Left renal pelvis (tissue), 4 donors: ENCODE results near the gene AMBRA1. TPM values are rescaled to one million over a fixed set of nuclear protein-coding genes. Genes with fewer than 3 reads are reported as not detected.

Experiments used
- DNase-seq, 4 donors: peaks; one replicate each; pipeline ENCODE4 v3.0.0-alpha.2; 2013; ENCODE audit warnings: low read depth in 4 of 4, low spot score in 3 of 4
- polyA plus RNA-seq, 4 donors: library from polyadenylated mRNA; unstranded; fragments of 120-200 nt; gene quantifications; one replicate each; pipeline ENCODE4 v1.2.1, GENCODE V29; 2013; ENCODE audit not compliant: insufficient read length in 4 of 4

AMBRA1 gene
- polyA plus RNA-seq, 4 donors: 18.8 to 25.8 (median 24.7) TPM

- no peak for DNase-seq
Measured at GRCh38 chr11:46511342-46511741, 82.5 kb downstream of the AMBRA1 start.

DNA sequence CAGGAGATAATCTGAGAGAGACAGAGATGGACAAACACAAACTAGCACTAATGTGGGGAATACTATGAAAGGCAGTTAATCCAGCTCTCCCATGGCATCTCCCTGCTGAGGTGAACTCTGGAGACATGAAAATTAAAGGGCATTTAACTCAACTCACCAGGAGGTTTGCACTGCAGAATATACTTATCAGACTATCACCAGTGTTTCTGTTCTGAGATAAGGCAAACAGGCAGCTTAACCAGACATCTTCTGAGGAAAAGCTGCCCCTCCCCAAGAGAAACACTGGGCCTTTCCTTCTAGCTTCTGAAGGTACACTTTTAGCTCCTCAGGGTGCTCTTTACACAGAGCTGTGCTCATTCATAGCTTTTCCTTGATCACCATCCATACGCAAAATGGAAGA lies 85.5 kb downstream of the AMBRA1 start:
- DNase-seq: no peak

DNA sequence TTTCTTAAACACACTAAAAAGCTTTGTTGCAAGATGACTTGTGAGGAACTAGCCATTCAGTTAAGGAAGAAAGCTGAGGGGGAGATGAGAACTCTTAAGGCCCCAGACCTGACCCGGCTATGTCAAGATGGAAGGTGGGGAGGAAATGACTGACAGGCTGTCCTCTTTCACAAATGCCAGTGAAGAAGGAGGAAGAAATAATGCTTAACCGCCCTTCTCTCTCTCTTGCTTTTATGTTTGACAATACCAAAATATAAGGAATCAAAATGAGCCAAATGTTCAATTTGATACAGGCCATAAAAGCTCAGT lies 87.4 kb downstream of the AMBRA1 start:
- no peak for DNase-seq

GRCh38 chr11:46505741-46506482 lies 87.9 kb downstream of the AMBRA1 start:
- no peak for DNase-seq

DNA sequence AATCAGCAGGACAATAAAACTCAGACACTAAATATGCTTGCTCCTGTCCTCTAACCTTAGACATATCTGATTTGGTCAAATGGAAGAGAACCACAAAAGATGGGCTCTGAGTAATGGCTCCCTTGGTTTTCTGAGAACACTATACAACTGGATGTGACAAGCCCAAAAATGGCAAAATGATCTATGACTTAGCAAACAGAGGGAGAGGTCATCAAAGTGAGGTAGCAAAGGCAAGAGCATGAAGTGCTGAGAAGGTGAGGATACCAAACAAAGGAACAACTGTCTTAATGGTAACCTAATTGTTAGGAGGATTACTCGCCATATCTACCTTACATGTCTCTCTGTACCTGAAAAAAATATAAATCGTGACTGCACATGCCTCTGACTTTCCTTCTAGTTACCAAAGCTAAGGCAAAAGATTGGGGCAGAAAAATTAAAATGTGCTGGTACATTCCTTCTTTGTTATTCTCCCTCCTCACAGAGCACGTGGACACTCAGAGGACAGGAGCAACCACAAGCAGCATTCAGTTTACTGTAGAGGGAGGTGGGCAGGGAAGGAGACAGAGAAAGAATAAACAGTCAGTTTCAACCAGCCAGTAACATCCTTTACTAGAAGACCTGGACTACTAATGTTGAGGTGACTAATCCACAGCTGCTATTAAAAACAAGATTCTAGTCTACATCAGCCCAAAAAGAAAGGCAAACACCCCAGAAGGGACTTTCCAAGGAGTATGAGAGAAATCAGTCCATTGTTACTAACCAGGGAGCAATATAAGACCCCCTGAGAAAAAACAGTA lies 88.8 kb downstream of the AMBRA1 start:
- no peak for DNase-seq

DNA sequence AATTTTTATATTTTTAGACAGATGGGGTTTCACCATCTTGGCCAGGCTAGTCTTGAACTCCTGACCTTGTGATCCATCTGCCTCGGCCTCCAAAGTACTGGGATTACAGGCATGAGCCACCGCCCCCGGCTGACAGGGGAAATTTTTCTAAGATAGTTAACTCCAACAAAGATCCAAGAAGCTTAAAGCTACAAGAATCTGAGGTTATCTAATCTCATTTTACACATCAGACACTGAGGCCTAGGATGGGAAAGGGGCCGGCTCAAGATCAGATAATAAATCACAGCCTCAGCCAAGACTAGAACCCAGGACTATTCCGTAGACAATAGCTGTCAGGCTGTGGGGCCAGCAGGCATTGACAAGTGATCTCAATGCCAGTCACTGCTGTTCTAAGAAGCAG lies 94.0 kb downstream of the AMBRA1 start:
- no peak for DNase-seq

DNA sequence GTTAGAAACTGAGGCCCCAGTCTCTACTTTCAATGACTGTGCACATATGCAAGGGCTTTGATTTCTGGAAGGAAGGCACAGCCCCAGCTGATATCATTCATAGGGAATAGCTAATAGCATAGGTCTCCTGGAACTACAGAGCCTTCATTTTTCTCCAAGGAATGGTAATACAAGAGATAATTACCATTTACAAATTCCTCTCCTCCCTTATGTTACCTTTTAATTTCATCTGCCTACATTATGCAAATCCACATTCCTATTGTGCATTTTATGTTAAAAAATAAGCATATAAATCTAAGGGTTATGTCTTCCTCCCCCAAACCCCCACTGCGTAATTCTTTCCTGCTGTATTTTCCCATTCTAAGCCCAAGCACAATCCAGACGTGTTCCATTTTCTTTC lies 94.9 kb downstream of the AMBRA1 start:
- DNase-seq: no peak

DNA sequence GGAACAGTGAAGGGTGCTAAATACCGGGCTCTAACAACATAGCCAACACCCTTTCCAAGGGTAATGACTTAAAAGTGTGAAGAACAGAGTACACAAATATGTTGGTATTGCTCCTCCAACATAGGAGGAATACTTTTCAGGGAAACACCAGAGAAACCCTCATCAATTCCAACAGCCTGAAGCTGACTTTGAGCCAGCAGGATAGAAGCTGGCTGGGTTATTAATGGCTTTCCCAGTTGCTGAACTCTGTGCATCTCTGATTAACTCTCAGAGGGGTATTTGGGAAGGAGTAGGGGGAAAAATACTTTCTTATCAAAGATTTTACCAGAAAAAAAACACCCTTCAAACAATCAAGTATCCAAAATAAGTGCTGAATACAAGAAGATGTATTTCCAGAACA lies 95.6 kb downstream of the AMBRA1 start:
- DNase-seq: no peak

DNA sequence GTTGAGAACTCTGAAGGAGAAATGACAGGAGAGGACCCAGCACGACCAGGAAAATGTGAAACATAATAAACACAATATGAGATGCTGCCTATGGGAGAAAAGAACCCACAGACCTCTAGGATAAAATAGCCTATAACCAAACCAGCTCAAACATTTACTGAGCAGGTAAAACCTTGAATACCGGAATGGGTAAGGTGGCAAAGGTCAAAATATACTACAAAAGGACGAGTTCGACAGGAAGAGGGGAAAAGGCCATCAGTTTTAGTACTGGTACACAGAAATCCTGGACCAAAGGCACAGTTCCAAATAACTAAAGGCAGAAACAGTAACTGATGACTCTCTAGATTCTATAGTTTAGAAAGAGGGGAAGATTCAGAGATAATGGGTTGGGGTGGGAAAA lies 96.3 kb downstream of the AMBRA1 start:
- no peak for DNase-seq

- no peak for DNase-seq
Measured at GRCh38 chr11:46493791-46494190, 100.0 kb downstream of the AMBRA1 start.

DNA sequence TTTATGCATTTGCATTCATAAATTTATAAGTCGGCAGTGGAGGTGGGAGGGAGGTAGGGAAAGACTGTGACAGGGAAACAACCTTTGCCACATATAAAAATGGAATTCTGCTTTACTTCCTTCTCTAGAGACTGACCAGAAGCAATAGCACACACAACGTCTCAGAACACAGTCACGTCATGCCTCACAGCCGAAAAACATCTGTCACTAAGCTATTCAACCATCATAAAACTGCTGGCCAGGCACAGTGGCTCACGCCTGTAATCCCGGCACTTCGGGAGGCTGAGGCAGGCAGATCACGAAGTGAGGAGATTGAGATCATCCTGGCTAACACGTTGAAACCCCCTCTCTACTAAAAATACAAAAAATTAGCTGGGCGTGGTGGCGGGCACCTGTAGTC lies 101.3 kb downstream of the AMBRA1 start:
- no peak for DNase-seq

DNA sequence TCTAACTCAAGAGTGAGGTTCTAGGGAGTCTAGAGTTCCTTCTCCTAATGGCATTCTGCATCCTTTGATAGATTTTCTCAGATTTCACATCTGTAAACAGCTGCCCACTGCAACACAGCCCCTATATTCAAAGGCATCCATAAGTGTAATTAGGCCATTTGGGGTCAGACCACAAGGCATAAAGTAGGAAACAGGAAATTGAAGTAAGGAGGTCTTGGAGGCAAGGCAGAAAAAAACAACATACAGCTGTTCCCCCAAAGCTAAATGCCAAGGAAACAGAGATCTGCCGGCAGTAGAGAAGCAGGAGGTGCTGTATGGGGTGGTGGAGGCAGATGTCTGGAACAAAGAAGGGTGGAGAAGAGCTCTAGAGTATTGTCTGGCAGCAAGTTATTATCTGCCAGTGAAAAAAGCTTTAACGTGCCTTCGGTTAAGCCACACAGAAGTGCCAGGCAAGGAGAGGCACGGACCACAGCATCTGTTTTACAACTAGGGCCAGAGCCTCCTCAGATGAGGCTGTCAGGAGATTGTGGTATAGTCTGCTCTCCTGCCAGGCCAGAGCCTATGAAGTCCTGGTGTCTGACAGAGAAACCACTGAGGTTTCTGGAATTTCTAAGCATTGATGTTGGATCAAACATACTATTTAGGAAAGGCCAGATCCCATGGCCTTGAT lies 102.0 kb downstream of the AMBRA1 start:
- DNase-seq: no peak

- DNase-seq: no peak
Measured at GRCh38 chr11:46490666-46491065, 103.2 kb downstream of the AMBRA1 start.

DNA sequence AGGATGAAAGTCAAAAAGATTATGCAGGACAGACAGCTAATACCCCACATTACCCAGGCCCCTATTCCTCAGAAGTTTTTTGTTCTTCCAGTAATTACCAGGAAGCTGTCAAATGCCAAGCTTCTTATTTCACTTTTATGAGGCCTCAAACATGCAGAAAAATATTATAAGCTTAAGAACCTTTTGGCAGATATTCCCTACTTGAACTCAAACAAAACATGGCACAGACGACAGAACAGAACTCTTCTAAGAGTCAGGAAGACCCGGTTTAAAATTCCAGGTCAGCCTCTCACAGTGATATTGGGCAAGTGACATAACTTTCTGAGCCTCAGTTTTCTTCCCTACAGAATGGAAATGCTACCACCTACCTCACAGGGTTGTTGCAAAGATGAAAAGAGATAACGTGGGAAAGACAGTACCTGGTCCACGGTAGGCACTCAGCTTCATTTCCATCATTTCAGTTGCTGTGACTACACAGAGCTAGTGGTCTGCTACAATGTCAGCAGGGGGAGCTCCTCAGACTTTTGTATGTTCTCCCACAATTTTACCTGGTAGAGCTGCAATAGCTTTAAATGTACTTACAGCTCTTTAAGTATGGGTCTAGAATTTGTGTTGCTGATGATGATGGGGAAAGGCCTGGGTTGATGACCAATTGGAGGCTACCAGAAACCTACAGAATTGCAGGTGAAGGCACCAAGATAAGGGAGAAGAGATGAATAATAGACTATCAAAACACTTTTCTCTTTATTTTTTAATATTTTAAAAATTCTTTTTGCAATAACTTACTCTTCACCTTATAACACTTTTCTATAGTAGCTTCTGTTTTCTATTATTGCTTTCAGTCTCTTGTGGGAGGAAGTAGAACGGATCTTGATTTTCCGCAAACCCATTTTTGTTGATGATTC lies 103.9 kb downstream of the AMBRA1 start:
- no peak for DNase-seq

GRCh38 chr11:46485856-46486443 lies 107.9 kb downstream of the AMBRA1 start:
- peak in 1 of 4 donors; percentile 37 for DNase-seq

- no peak for DNase-seq
Measured at GRCh38 chr11:46484101-46484500, 109.7 kb downstream of the AMBRA1 start.

- no peak for DNase-seq
Measured at GRCh38 chr11:46480909-46481308, 112.9 kb downstream of the AMBRA1 start.

GRCh38 chr11:46480166-46480726 lies 113.6 kb downstream of the AMBRA1 start:
- DNase-seq: no peak

DNA sequence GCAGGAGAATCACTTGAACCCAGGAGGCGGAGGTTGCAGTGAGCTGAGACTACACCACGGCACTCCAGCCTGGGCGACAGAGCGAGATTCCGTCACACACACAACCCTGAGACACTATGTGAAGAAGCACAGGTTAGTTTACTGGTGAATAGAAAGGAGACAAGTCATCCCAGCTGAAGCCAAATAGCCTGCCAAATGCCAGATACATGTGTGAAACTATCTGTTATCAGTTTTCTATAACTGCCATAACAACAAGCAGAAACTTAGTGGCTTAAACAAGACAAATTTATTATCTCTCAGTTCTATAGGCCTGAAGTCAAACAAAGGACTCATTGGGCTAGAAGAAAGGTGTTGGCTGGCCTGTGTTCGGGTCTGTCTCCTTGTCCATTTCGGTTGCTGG lies 114.2 kb downstream of the AMBRA1 start:
- DNase-seq: no peak

GRCh38 chr11:46478196-46478595 lies 115.6 kb downstream of the AMBRA1 start:
- DNase-seq: no peak
